HEK293 (cell line): Measurements from ENCODE around the gene BIN1.

Experiments used
- BCL11A ChIP-seq: fragments of 450-650 bp; formaldehyde crosslinking; IDR thresholded peaks from 2 replicates; pipeline ENCODE4 v1.5.1; 2016; ENCODE audit warnings: low read depth, missing biosample characterization, missing genetic modification characterization
- EGR2 ChIP-seq: fragments of 450-650 bp; formaldehyde crosslinking; IDR thresholded peaks from 2 replicates; pipeline ENCODE4 v1.5.1; 2016; ENCODE audit warnings: low read depth, missing biosample characterization, missing genetic modification characterization
- ZBTB6 ChIP-seq: fragments of 450-650 bp; formaldehyde crosslinking; IDR thresholded peaks from 2 replicates; pipeline ENCODE4 v1.5.1; 2017; ENCODE audit warnings: missing biosample characterization, missing genetic modification characterization
- ZNF600 ChIP-seq: fragments of 450-650 bp; formaldehyde crosslinking; IDR thresholded peaks from 2 replicates; pipeline ENCODE4 v1.5.1; 2016; ENCODE audit warnings: missing biosample characterization, missing genetic modification characterization
- TF ChIP-seq, protein P1 (sequence below): fragments of 450-650 bp; formaldehyde crosslinking; IDR thresholded peaks from 2 replicates; pipeline ENCODE4 v1.5.1; 2016; ENCODE audit warnings: missing biosample characterization, missing genetic modification characterization
- TF ChIP-seq, protein P2 (sequence below): fragments of 450-650 bp; formaldehyde crosslinking; IDR thresholded peaks from 2 replicates; pipeline ENCODE4 v1.5.1; 2016; ENCODE audit warnings: missing biosample characterization, missing genetic modification characterization

GRCh38 chr2:127104881-127105655 lies 1.9 kb downstream of the BIN1 start:
- TF ChIP-seq, protein P1, sequence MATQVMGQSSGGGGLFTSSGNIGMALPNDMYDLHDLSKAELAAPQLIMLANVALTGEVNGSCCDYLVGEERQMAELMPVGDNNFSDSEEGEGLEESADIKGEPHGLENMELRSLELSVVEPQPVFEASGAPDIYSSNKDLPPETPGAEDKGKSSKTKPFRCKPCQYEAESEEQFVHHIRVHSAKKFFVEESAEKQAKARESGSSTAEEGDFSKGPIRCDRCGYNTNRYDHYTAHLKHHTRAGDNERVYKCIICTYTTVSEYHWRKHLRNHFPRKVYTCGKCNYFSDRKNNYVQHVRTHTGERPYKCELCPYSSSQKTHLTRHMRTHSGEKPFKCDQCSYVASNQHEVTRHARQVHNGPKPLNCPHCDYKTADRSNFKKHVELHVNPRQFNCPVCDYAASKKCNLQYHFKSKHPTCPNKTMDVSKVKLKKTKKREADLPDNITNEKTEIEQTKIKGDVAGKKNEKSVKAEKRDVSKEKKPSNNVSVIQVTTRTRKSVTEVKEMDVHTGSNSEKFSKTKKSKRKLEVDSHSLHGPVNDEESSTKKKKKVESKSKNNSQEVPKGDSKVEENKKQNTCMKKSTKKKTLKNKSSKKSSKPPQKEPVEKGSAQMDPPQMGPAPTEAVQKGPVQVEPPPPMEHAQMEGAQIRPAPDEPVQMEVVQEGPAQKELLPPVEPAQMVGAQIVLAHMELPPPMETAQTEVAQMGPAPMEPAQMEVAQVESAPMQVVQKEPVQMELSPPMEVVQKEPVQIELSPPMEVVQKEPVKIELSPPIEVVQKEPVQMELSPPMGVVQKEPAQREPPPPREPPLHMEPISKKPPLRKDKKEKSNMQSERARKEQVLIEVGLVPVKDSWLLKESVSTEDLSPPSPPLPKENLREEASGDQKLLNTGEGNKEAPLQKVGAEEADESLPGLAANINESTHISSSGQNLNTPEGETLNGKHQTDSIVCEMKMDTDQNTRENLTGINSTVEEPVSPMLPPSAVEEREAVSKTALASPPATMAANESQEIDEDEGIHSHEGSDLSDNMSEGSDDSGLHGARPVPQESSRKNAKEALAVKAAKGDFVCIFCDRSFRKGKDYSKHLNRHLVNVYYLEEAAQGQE, result no peak
- TF ChIP-seq, protein P2, sequence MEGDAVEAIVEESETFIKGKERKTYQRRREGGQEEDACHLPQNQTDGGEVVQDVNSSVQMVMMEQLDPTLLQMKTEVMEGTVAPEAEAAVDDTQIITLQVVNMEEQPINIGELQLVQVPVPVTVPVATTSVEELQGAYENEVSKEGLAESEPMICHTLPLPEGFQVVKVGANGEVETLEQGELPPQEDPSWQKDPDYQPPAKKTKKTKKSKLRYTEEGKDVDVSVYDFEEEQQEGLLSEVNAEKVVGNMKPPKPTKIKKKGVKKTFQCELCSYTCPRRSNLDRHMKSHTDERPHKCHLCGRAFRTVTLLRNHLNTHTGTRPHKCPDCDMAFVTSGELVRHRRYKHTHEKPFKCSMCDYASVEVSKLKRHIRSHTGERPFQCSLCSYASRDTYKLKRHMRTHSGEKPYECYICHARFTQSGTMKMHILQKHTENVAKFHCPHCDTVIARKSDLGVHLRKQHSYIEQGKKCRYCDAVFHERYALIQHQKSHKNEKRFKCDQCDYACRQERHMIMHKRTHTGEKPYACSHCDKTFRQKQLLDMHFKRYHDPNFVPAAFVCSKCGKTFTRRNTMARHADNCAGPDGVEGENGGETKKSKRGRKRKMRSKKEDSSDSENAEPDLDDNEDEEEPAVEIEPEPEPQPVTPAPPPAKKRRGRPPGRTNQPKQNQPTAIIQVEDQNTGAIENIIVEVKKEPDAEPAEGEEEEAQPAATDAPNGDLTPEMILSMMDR (tag by site-specific recombination), result no peak
- TF ChIP-seq ZBTB6 (tag by site-specific recombination), result no peak
- TF ChIP-seq EGR2, result no peak
- TF ChIP-seq BCL11A (tag by site-specific recombination), result no peak
- no peak for TF ChIP-seq ZNF600 (tag by site-specific recombination)
